ENCODE results near the gene CNTFR. TPM values are rescaled to one million over a fixed set of nuclear protein-coding genes. Genes with fewer than 3 reads are reported as not detected.

Gene CNTFR
- polyA plus RNA-seq, 1 donor (not counting 4 experiments of a cell fraction or from before 2014, with no cell fraction given), result 0.42 TPM

- H3K36me3 ChIP-seq (ENCODE audit: control insufficient read depth in 2 of 2, extremely low read depth in 1 of 2, insufficient read depth in 2 of 2, low read length in 2 of 2), result no peaks in the 10 kb centered on the region
- dilution Hi-C loops (cut with MboI; ENCODE audit: extremely low pct_ligation_motif_present, low sequenced_read_pairs), result no loop called here
- H3K9me3 ChIP-seq (ENCODE audit: control insufficient read depth, low read depth, low read length), result no peaks in the 10 kb centered on the region
- no peak overlapping the region for H3K4me3 ChIP-seq (ENCODE audit: control insufficient read depth in 2 of 3, extremely low read depth in 1 of 3, insufficient read depth in 2 of 3, low read depth in 1 of 3, low read length in 3 of 3)
- H3K27me3 ChIP-seq (ENCODE audit: control insufficient read depth, extremely low read depth, insufficient read depth, low read length), result peaks cover 67% of the 10 kb centered on the region
- H3K9ac ChIP-seq (ENCODE audit: control insufficient read depth, extremely low read depth, insufficient read depth, low read length), result no peak overlapping the region
- FAIRE-seq (no peak), DNase-seq (ENCODE audit: low read depth, low spot score) (no peak)
- H3K9me1 ChIP-seq (ENCODE audit: control insufficient read depth, extremely low read depth, insufficient read depth, low read length), result no peaks in the 10 kb centered on the region
- no peaks in the 10 kb centered on the region for H3K79me2 ChIP-seq (ENCODE audit: control insufficient read depth, insufficient read depth, low read length)
- no peak overlapping the region for H3K27ac ChIP-seq (ENCODE audit: control insufficient read depth, insufficient read depth, low read length)
- no peaks in the 10 kb centered on the region for H4K20me1 ChIP-seq (ENCODE audit: control insufficient read depth, extremely low read depth, insufficient read depth, low read length)
- H3K4me2 ChIP-seq (ENCODE audit: control insufficient read depth, extremely low read depth, insufficient read depth, low read depth, low read length), result no peak overlapping the region
- TF ChIP-seq EZH2 (IDR thresholded peaks at IDR 0.05; ENCODE audit: low read length), result peak; percentile 48
- TF ChIP-seq CTCF (optimal IDR thresholded peaks at IDR 0.05 in 1 of 3, IDR thresholded peaks at IDR 0.05 in 1 of 3, conservative IDR thresholded peaks at IDR 0.05 in 1 of 3; ENCODE audit: extremely low read depth in 1 of 3, insufficient read depth in 2 of 3, low read length in 3 of 3), result no peak
- H3K4me1 ChIP-seq (ENCODE audit: control insufficient read depth, extremely low read depth, insufficient read depth, low read length), result no peaks in the 10 kb centered on the region
- H2AFZ ChIP-seq (ENCODE audit: control insufficient read depth, low read length), result no peak overlapping the region
These were observed 12.7 kb downstream of the CNTFR start for GRCh38 chr9:34576597-34577399.

- Histone ChIP-seq H4K20me1 (ENCODE audit: control insufficient read depth, extremely low read depth, insufficient read depth, low read length) (no peaks in the 10 kb centered on the region), H3K36me3 (ENCODE audit: control insufficient read depth in 2 of 2, extremely low read depth in 1 of 2, insufficient read depth in 2 of 2, low read length in 2 of 2) (no peaks in the 10 kb centered on the region), H3K9me3 (ENCODE audit: control insufficient read depth, low read depth, low read length) (no peaks in the 10 kb centered on the region), H3K9me1 (ENCODE audit: control insufficient read depth, extremely low read depth, insufficient read depth, low read length) (no peaks in the 10 kb centered on the region), H3K4me1 (ENCODE audit: control insufficient read depth, extremely low read depth, insufficient read depth, low read length) (no peaks in the 10 kb centered on the region), H3K27me3 (ENCODE audit: control insufficient read depth, extremely low read depth, insufficient read depth, low read length) (peaks cover 68% of the 10 kb centered on the region), H3K27ac (ENCODE audit: control insufficient read depth, insufficient read depth, low read length) (no peak overlapping the region), H3K4me2 (ENCODE audit: control insufficient read depth, extremely low read depth, insufficient read depth, low read depth, low read length) (no peak overlapping the region), H3K9ac (ENCODE audit: control insufficient read depth, extremely low read depth, insufficient read depth, low read length) (no peak overlapping the region), H3K4me3 (ENCODE audit: control insufficient read depth in 2 of 3, extremely low read depth in 1 of 3, insufficient read depth in 2 of 3, low read depth in 1 of 3, low read length in 3 of 3) (no peak overlapping the region), H2AFZ (ENCODE audit: control insufficient read depth, low read length) (no peak overlapping the region), H3K79me2 (ENCODE audit: control insufficient read depth, insufficient read depth, low read length) (no peaks in the 10 kb centered on the region)
- dilution Hi-C loops (cut with MboI; ENCODE audit: extremely low pct_ligation_motif_present, low sequenced_read_pairs), result no loop called here
- TF ChIP-seq EZH2 (IDR thresholded peaks at IDR 0.05; ENCODE audit: low read length) (peak; percentile 16), CTCF (optimal IDR thresholded peaks at IDR 0.05 in 1 of 3, IDR thresholded peaks at IDR 0.05 in 1 of 3, conservative IDR thresholded peaks at IDR 0.05 in 1 of 3; ENCODE audit: extremely low read depth in 1 of 3, insufficient read depth in 2 of 3, low read length in 3 of 3) (no peak)
- FAIRE-seq (no peak), DNase-seq (ENCODE audit: low read depth, low spot score) (no peak)
These were observed 13.5 kb downstream of the CNTFR start for GRCh38 chr9:34575862-34576596.
